Measurements from ENCODE around the gene SAMD10.

- TF ChIP-seq, protein P1, sequence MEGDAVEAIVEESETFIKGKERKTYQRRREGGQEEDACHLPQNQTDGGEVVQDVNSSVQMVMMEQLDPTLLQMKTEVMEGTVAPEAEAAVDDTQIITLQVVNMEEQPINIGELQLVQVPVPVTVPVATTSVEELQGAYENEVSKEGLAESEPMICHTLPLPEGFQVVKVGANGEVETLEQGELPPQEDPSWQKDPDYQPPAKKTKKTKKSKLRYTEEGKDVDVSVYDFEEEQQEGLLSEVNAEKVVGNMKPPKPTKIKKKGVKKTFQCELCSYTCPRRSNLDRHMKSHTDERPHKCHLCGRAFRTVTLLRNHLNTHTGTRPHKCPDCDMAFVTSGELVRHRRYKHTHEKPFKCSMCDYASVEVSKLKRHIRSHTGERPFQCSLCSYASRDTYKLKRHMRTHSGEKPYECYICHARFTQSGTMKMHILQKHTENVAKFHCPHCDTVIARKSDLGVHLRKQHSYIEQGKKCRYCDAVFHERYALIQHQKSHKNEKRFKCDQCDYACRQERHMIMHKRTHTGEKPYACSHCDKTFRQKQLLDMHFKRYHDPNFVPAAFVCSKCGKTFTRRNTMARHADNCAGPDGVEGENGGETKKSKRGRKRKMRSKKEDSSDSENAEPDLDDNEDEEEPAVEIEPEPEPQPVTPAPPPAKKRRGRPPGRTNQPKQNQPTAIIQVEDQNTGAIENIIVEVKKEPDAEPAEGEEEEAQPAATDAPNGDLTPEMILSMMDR (IDR thresholded peaks at IDR 0.05), result no peak
- no peak for TF ChIP-seq POLR2A (IDR thresholded peaks at IDR 0.05)
Measured at GRCh38 chr20:63957690-63958441, 21.6 kb downstream of the SAMD10 start.

Data from adrenal gland (tissue), 5 donors.